IMR-90 (cell line): ENCODE results near the gene CIC. TPM values are rescaled to one million over a fixed set of nuclear protein-coding genes. Genes with fewer than 3 reads are reported as not detected.

Source experiments
- ATAC-seq: fragments of 200-7000 bp; cut with Tn5 transposase; 2 replicates; pipeline ENCODE4 v1.9.1; 2020; ENCODE audit warnings: low read depth, mild to moderate bottlenecking, moderate library complexity
- BruUV-seq: library from RNA; stranded (reverse); fragments of 400-500 nt; replicated peaks from 2 replicates; lab custom pipeline; 2021; lab: Mats Ljungman, UMichigan
- CTCF ChIA-PET: fragments of 300-600 bp; formaldehyde crosslinking; extraction: SDS; loops from one replicate; lab custom pipeline; 2021; ENCODE audit warnings: antibody characterized with exemption; lab: Yijun Ruan, JAX
- POLR2A ChIA-PET: fragments of 300-600 bp; sonication (Branson Sonifier 250); formaldehyde crosslinking; loops from one replicate; lab custom pipeline; 2022; ENCODE audit warnings: antibody characterized with exemption; ENCODE audit not compliant: unreplicated experiment; lab: Charles Lee
- DNase-seq: peaks from one replicate; pipeline ENCODE4 v3.0.0; 2013
- H2AFZ ChIP-seq: replicated peaks from 2 replicates; pipeline ENCODE3; 2013; ENCODE audit warnings: low read length, mild to moderate bottlenecking; ENCODE audit not compliant: poor library complexity
- H2AK5ac ChIP-seq: 2 replicates; pipeline ENCODE4 v1.6.1; 2013; ENCODE audit warnings: low read depth, low read length, inconsistent platforms
- H2AK9ac ChIP-seq: replicated peaks from 2 replicates; pipeline ENCODE3; 2013; ENCODE audit warnings: mild to moderate bottlenecking, low read depth, low read length, moderate library complexity; ENCODE audit not compliant: poor library complexity
- H2BK120ac ChIP-seq: 2 replicates; pipeline ENCODE4 v1.6.1; 2013; ENCODE audit warnings: low read depth, low read length, inconsistent platforms
- H2BK15ac ChIP-seq: 3 replicates; pipeline ENCODE4 v1.6.1; 2013; ENCODE audit warnings: low read depth, low read length, inconsistent platforms
- H2BK20ac ChIP-seq: 2 replicates; pipeline ENCODE4 v1.6.1; 2013; ENCODE audit warnings: low read depth, mild to moderate bottlenecking, inconsistent platforms, low read length, moderate library complexity
- H2BK5ac ChIP-seq: 2 replicates; pipeline ENCODE4 v1.6.1; 2013; ENCODE audit warnings: mild to moderate bottlenecking, low read depth, low read length, inconsistent platforms; ENCODE audit not compliant: poor library complexity, severe bottlenecking
- H3K14ac ChIP-seq: replicated peaks from 2 replicates; pipeline ENCODE4 v1.6.1; 2013; ENCODE audit warnings: low read depth, low read length, inconsistent platforms
- H3K18ac ChIP-seq: 2 replicates; pipeline ENCODE4 v1.6.1; 2013; ENCODE audit warnings: low read depth, low read length, control low read depth
- H3K23ac ChIP-seq: 2 replicates; pipeline ENCODE4 v1.6.1; 2013; ENCODE audit warnings: low read depth, low read length, inconsistent platforms
- H3K27ac ChIP-seq: 2 replicates; pipeline ENCODE4 v1.5.1; 2013; ENCODE audit warnings: mild to moderate bottlenecking, control low read depth, low read length; ENCODE audit not compliant: insufficient read depth
- H3K27me3 ChIP-seq: 2 replicates; pipeline ENCODE4 v1.6.1; 2013; ENCODE audit warnings: low read length; ENCODE audit not compliant: control insufficient read depth, insufficient read depth
- H3K36me3 ChIP-seq: 2 replicates; pipeline ENCODE4 v1.6.1; 2013; ENCODE audit warnings: low read length, mixed read lengths; ENCODE audit not compliant: control insufficient read depth, insufficient read depth
- H3K4ac ChIP-seq: 2 replicates; pipeline ENCODE4 v1.6.1; 2013; ENCODE audit warnings: low read depth, low read length, inconsistent platforms
- H3K4me1 ChIP-seq: 2 replicates; pipeline ENCODE4 v1.6.1; 2013; ENCODE audit warnings: low read length, mixed read lengths; ENCODE audit not compliant: control insufficient read depth, insufficient read depth
- H3K4me2 ChIP-seq: 2 replicates; pipeline ENCODE4 v1.6.1; 2013; ENCODE audit warnings: low read depth, mild to moderate bottlenecking, control low read depth, low read length, moderate library complexity
- H3K4me3 ChIP-seq: 2 replicates; pipeline ENCODE4 v1.5.1; 2013; ENCODE audit warnings: low read depth, mild to moderate bottlenecking, control low read depth, low read length, moderate library complexity; ENCODE audit not compliant: insufficient read depth
- H3K56ac ChIP-seq: 2 replicates; pipeline ENCODE4 v1.6.1; 2013; ENCODE audit warnings: low read length, inconsistent platforms; ENCODE audit not compliant: insufficient read depth; ENCODE audit errors: extremely low read depth
- H3K79me1 ChIP-seq, 2 experiments: 2 replicates each; pipeline ENCODE4 v1.6.1; 2013; ENCODE audit warnings: low read length in 2 of 2, inconsistent platforms in 1 of 2, low read depth in 1 of 2
- H3K9ac ChIP-seq: 2 replicates; pipeline ENCODE4 v1.6.1; 2013; ENCODE audit warnings: low read depth, low read length, control low read depth
- H3K9me1 ChIP-seq: 2 replicates; pipeline ENCODE4 v1.6.1; 2013; ENCODE audit warnings: low read length, inconsistent platforms; ENCODE audit not compliant: insufficient read depth
- H3K9me3 ChIP-seq: 2 replicates; pipeline ENCODE4 v1.6.1; 2013; ENCODE audit warnings: low read length; ENCODE audit not compliant: control insufficient read depth, insufficient read depth
- H4K20me1 ChIP-seq: 2 replicates; pipeline ENCODE4 v1.6.1; 2013; ENCODE audit warnings: low read length, inconsistent platforms; ENCODE audit not compliant: insufficient read depth
- H4K5ac ChIP-seq: 2 replicates; pipeline ENCODE4 v1.6.1; 2013; ENCODE audit warnings: mild to moderate bottlenecking, low read depth, low read length, control low read depth
- H4K8ac ChIP-seq, 2 experiments: 2 replicates each; pipeline ENCODE4 v1.6.1; 2013; ENCODE audit warnings: low read depth in 2 of 2, low read length in 2 of 2, control low read depth in 1 of 2, inconsistent platforms in 1 of 2
- H4K91ac ChIP-seq: 2 replicates; pipeline ENCODE4 v1.6.1; 2013; ENCODE audit warnings: low read depth, low read length, inconsistent platforms; ENCODE audit not compliant: insufficient read depth
- BHLHE40 ChIP-seq: fragments of 150-350 bp; IDR thresholded peaks from 2 replicates; pipeline ENCODE4 v1.6.1; 2016; ENCODE audit warnings: mild to moderate bottlenecking, low read depth, low read length
- CHD1 ChIP-seq: IDR thresholded peaks from 2 replicates; pipeline ENCODE4 v1.6.1; 2012; ENCODE audit warnings: low read depth, low read length, improper control_type of control experiment
- ELK1 ChIP-seq: fragments of 150-350 bp; IDR thresholded peaks from 2 replicates; pipeline ENCODE4 v1.6.1; 2016; ENCODE audit warnings: low read depth, mild to moderate bottlenecking, low read length, moderate library complexity, borderline replicate concordance
- MXI1 ChIP-seq: IDR thresholded peaks from 2 replicates; pipeline ENCODE4 v1.6.1; 2012; ENCODE audit warnings: low read depth, mild to moderate bottlenecking, low read length, moderate library complexity, borderline replicate concordance
- NFE2L2 ChIP-seq: fragments of 150-350 bp; IDR thresholded peaks from 2 replicates; pipeline ENCODE4 v1.6.1; 2016; ENCODE audit warnings: low read depth, mild to moderate bottlenecking, low read length
- POLR2A ChIP-seq: IDR thresholded peaks from 2 replicates; pipeline ENCODE4 v1.6.1; 2012; ENCODE audit warnings: mild to moderate bottlenecking, low read depth, low read length
- RAD21 ChIP-seq: IDR thresholded peaks from 2 replicates; pipeline ENCODE4 v1.6.1; 2012; ENCODE audit warnings: low read length, improper control_type of control experiment
- RFX5 ChIP-seq: IDR thresholded peaks from 2 replicates; pipeline ENCODE4 v1.8.0; 2012; ENCODE audit warnings: low read depth, mild to moderate bottlenecking, low read length, moderate library complexity
- SMC3 ChIP-seq: fragments of 150-350 bp; IDR thresholded peaks from 2 replicates; pipeline ENCODE4 v1.6.1; 2016; ENCODE audit warnings: low read depth, mild to moderate bottlenecking, antibody characterized with exemption, low read length, moderate library complexity
- USF2 ChIP-seq: fragments of 150-350 bp; IDR thresholded peaks from 2 replicates; pipeline ENCODE4 v1.6.1; 2017; ENCODE audit warnings: mild to moderate bottlenecking, antibody characterized with exemption, low read length, low read depth
- WGBS, 2 experiments: methylation state at CpG; one replicate each; pipeline versions ENCODE4 v1.1.5 to v1.1.7; 2013; ENCODE audit warnings: missing lambda C conversion rate in 2 of 2; ENCODE audit not compliant: insufficient read length in 1 of 2; ENCODE audit errors: extremely low coverage in 2 of 2; 5-methylcytosine and 5-hydroxymethylcytosine counted together
- dilution Hi-C: fragments of 300-500 bp; cut with HindIII; formaldehyde crosslinking; loops from one replicate; pipeline ENCODE4 v1.14.3; 2018; ENCODE audit warnings: low sequenced_read_pairs; ENCODE audit not compliant: unreplicated experiment
- in situ Hi-C: fragments of 300-500 bp; cut with MboI; formaldehyde crosslinking; loops from 3 replicates; pipeline ENCODE4 v1.14.3; 2019; ENCODE audit warnings: low sequenced_read_pairs, inconsistent platforms, mixed read lengths
- intact Hi-C: fragments of 100-400 bp; cut with micrococcal nuclease; formaldehyde crosslinking; loops from 2 replicates; pipeline ENCODE4 v1.10.0; 2022
- polyA plus RNA-seq, 3 experiments: library from polyadenylated mRNA; depleted of rRNA; stranded (reverse); fragments of >200 nt; gene quantifications; 2 replicates each; pipeline ENCODE4 v1.2.3, GENCODE V29; 2012; ENCODE audit warnings: low replicate concordance in 1 of 3
- total RNA-seq: library from RNA; depleted of rRNA; stranded (reverse); fragments of >200 nt; gene quantifications from 2 replicates; pipeline ENCODE4 v1.2.3, GENCODE V29; 2012
- TF ChIP-seq, protein P1 (sequence below): conservative IDR thresholded peaks from 2 replicates; pipeline ENCODE4 v1.5.1; 2012; ENCODE audit warnings: mild to moderate bottlenecking, low read depth, low read length, improper control_type of control experiment

CIC gene
- total and polyA plus RNA-seq, 2 of the 4 experiments (the other 2 are of a cell fraction), result 1.8 to 23.2 TPM

DNA sequence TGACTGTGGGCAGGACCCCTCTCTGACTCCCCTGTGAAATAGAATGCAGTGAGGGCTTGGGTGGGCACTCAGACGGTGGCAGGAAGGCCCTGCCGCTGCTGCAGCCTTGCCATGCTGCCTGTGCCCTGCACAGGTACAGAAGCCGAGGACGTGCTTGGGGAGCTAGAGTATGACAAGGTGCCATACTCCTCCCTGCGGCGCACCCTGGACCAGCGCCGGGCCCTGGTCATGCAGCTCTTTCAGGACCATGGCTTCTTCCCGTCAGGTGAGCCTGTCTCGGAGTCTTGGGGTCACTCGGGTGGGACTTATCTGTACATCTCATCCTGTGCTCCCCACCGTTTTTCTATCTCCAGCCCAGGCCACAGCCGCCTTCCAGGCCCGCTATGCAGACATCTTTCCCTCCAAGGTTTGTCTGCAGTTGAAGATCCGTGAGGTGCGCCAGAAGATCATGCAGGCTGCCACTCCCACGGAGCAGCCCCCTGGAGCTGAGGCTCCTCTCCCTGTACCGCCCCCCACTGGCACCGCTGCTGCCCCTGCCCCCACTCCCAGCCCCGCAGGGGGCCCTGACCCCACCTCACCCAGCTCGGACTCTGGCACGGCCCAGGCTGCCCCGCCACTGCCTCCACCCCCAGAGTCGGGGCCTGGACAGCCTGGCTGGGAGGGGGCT is 25.6 kb downstream of the CIC start:
- DNase-seq (no peak), ATAC-seq (no peak)
- CTCF ChIA-PET, result no interaction called here
- Histone ChIP-seq H2BK15ac (no peak overlapping the region), H3K56ac (no peak overlapping the region), H2AK5ac (no peak overlapping the region), H2BK120ac (no peak overlapping the region), H2BK20ac (no peak overlapping the region), H3K23ac (no peak overlapping the region), H3K9me3 (no peaks in the 10 kb centered on the region), H3K9me1 (0 out of 2 replicates have a peak, but pooled peaks cover 3% of the 10 kb centered on the region), H4K5ac (no peak overlapping the region), H3K4ac (no peak overlapping the region), H2AK9ac (no peak overlapping the region), H3K36me3 (peaks cover 59% of the 10 kb centered on the region), H4K91ac (no peak overlapping the region), H2AFZ (no peak overlapping the region), H4K8ac (no peak overlapping the region), H3K79me1 (peaks cover 3 to 4% of the 10 kb centered on the region in 2 experiments; a peak in 2 of 4 replicates), H3K14ac (no peak overlapping the region), H3K4me2 (no peak overlapping the region), H3K27me3 (no peaks in the 10 kb centered on the region), H3K18ac (no peak overlapping the region), H3K27ac (no peak overlapping the region), H3K4me1 (no peaks in the 10 kb centered on the region), H4K20me1 (peaks cover 10% of the 10 kb centered on the region), H3K4me3 (no peak overlapping the region), H2BK5ac (no peak overlapping the region), H3K9ac (no peak overlapping the region)
- dilution Hi-C loops (no loop called here), intact Hi-C loops (loop anchor here (5.0 kb wide), 1 partner anchor 162 kb away; the partner anchor contains the start of gene POU2F2), in situ Hi-C loops (no loop called here)
- POLR2A ChIA-PET, result no interaction called here
- 95% methylated on average over 8 of the region's 24 CpGs; no CpG with 5 or more reads in 1 of the 2 experiments for WGBS, 2 experiments
- no peak for TF ChIP-seq ELK1
- TF ChIP-seq CHD1, result no peak
- TF ChIP-seq RFX5, result no peak
- TF ChIP-seq, protein P1, sequence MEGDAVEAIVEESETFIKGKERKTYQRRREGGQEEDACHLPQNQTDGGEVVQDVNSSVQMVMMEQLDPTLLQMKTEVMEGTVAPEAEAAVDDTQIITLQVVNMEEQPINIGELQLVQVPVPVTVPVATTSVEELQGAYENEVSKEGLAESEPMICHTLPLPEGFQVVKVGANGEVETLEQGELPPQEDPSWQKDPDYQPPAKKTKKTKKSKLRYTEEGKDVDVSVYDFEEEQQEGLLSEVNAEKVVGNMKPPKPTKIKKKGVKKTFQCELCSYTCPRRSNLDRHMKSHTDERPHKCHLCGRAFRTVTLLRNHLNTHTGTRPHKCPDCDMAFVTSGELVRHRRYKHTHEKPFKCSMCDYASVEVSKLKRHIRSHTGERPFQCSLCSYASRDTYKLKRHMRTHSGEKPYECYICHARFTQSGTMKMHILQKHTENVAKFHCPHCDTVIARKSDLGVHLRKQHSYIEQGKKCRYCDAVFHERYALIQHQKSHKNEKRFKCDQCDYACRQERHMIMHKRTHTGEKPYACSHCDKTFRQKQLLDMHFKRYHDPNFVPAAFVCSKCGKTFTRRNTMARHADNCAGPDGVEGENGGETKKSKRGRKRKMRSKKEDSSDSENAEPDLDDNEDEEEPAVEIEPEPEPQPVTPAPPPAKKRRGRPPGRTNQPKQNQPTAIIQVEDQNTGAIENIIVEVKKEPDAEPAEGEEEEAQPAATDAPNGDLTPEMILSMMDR, result no peak
- TF ChIP-seq USF2, result no peak
- TF ChIP-seq POLR2A, result no peak
- TF ChIP-seq MXI1, result no peak
- TF ChIP-seq RAD21, result no peak
- no peak for TF ChIP-seq NFE2L2
- no peak for TF ChIP-seq BHLHE40
- TF ChIP-seq SMC3, result no peak
- BruUV-seq, result no TSS peak
